GM23338 (cell line): ENCODE results near the gene CYP2A7. TPM values are rescaled to one million over a fixed set of nuclear protein-coding genes. Genes with fewer than 3 reads are reported as not detected.

Experiments
- ATAC-seq: fragments of 200-7000 bp; cut with Tn5 transposase; 3 replicates; pipeline ENCODE4 v1.9.1; 2020
- DNase-seq: peaks from one replicate; pipeline ENCODE4 v3.0.0-alpha.2; 2015; ENCODE audit warnings: low spot score
- H2AFZ ChIP-seq: fragments of 200-600 bp; sonication (generic); 2 replicates; pipeline ENCODE4 v1.8.0; 2016; ENCODE audit warnings: antibody characterized with exemption, mild to moderate bottlenecking, moderate library complexity
- H3F3A ChIP-seq: fragments of 200-600 bp; sonication (generic); replicated peaks from 2 replicates; pipeline ENCODE4 v1.8.0; 2017; ENCODE audit warnings: antibody characterized with exemption, mixed run types, low read depth
- H3K27ac ChIP-seq: fragments of 200-600 bp; sonication (generic); 2 replicates; pipeline ENCODE4 v1.6.1; 2016; ENCODE audit warnings: low read depth
- H3K27me3 ChIP-seq: fragments of 200-600 bp; sonication (generic); 2 replicates; pipeline ENCODE4 v1.8.0; 2016; ENCODE audit warnings: mild to moderate bottlenecking, mixed run types, moderate library complexity; ENCODE audit not compliant: insufficient read depth
- H3K36me3 ChIP-seq: fragments of 200-600 bp; sonication (generic); 2 replicates; pipeline ENCODE4 v1.8.0; 2016; ENCODE audit warnings: mild to moderate bottlenecking; ENCODE audit not compliant: insufficient read depth
- H3K4me1 ChIP-seq: fragments of 200-600 bp; sonication (generic); 2 replicates; pipeline ENCODE4 v1.8.0; 2016; ENCODE audit warnings: mild to moderate bottlenecking, moderate library complexity; ENCODE audit not compliant: insufficient read depth
- H3K4me2 ChIP-seq: fragments of 200-600 bp; sonication (generic); 2 replicates; pipeline ENCODE4 v1.7.1; 2017; ENCODE audit warnings: mixed run types
- H3K4me3 ChIP-seq: fragments of 200-600 bp; sonication (generic); 2 replicates; pipeline ENCODE4 v1.6.1; 2016; ENCODE audit warnings: mixed run types
- H3K79me2 ChIP-seq: fragments of 200-600 bp; sonication (generic); replicated peaks from 2 replicates; pipeline ENCODE4 v1.8.0; 2017; ENCODE audit warnings: mild to moderate bottlenecking; ENCODE audit not compliant: insufficient read depth
- H3K9me2 ChIP-seq: fragments of 200-600 bp; sonication (generic); 2 replicates; pipeline ENCODE4 v1.8.0; 2017; ENCODE audit not compliant: insufficient read depth
- H4K20me1 ChIP-seq: fragments of 200-600 bp; sonication (generic); replicated peaks from 2 replicates; pipeline ENCODE4 v1.8.0; 2017; ENCODE audit warnings: mild to moderate bottlenecking; ENCODE audit not compliant: insufficient read depth
- H3K27ac Mint-ChIP-seq: 2 replicates; pipeline ENCODE4 v1.8.0; 2020; ENCODE audit warnings: inconsistent platforms, mild to moderate bottlenecking, moderate library complexity, mixed read lengths
- H3K27me3 Mint-ChIP-seq: 3 replicates; pipeline ENCODE4 v1.8.0; 2022; ENCODE audit warnings: low read depth, mild to moderate bottlenecking, moderate library complexity, mixed read lengths, inconsistent platforms; ENCODE audit not compliant: insufficient read depth, poor library complexity
- H3K36me3 Mint-ChIP-seq: 3 replicates; pipeline ENCODE4 v1.8.0; 2021; ENCODE audit warnings: low read depth, mild to moderate bottlenecking, inconsistent platforms, moderate library complexity, mixed read lengths
- H3K4me1 Mint-ChIP-seq: 3 replicates; pipeline ENCODE4 v1.8.0; 2020; ENCODE audit warnings: mild to moderate bottlenecking, inconsistent platforms, mixed read lengths
- H3K4me3 Mint-ChIP-seq: 3 replicates; pipeline ENCODE4 v1.8.0; 2021; ENCODE audit warnings: moderate library complexity, mild to moderate bottlenecking, inconsistent platforms, mixed read lengths
- H3K9me3 Mint-ChIP-seq: 3 replicates; pipeline ENCODE4 v1.8.0; 2020; ENCODE audit warnings: moderate library complexity, mild to moderate bottlenecking, inconsistent platforms, mixed read lengths
- CREB1 ChIP-seq: fragments of 250-450 bp; sonication (Bioruptor Pico); IDR thresholded peaks from 2 replicates; pipeline ENCODE4 v1.5.0; 2020; ENCODE audit warnings: low read depth, mild to moderate bottlenecking, moderate library complexity
- CTCF ChIP-seq, 2 experiments: fragments of 200-600 bp in 1 of 2; sonication (generic) in 1 of 2; conservative IDR thresholded peaks; 2 replicates each; pipeline versions ENCODE4 v1.5.1 to v1.6.1; 2016 to 2017; ENCODE audit warnings: antibody characterized with exemption in 2 of 2, low read depth in 2 of 2, mild to moderate bottlenecking in 2 of 2, moderate library complexity in 1 of 2
- ETS1 ChIP-seq: IDR thresholded peaks from 2 replicates; pipeline ENCODE4 v1.6.1; 2016; ENCODE audit warnings: antibody characterized with exemption
- EZH2 ChIP-seq: fragments of 200-600 bp; sonication (generic); IDR thresholded peaks from one replicate; pipeline ENCODE4 v1.8.0; 2017; ENCODE audit warnings: antibody characterized with exemption, mild to moderate bottlenecking, low read depth; ENCODE audit not compliant: unreplicated experiment
- EZH2phosphoT487 ChIP-seq: fragments of 200-600 bp; sonication (generic); IDR thresholded peaks from one replicate; pipeline ENCODE4 v1.8.1; 2018; ENCODE audit warnings: antibody characterized with exemption; ENCODE audit not compliant: unreplicated experiment
- JUNB ChIP-seq: IDR thresholded peaks from one replicate; pipeline ENCODE4 v1.6.1; 2016; ENCODE audit warnings: antibody characterized with exemption; ENCODE audit not compliant: unreplicated experiment
- NANOG ChIP-seq: IDR thresholded peaks from 2 replicates; pipeline ENCODE4 v1.6.1; 2016; ENCODE audit warnings: antibody characterized with exemption, borderline replicate concordance
- POLR2AphosphoS5 ChIP-seq: IDR thresholded peaks from 2 replicates; pipeline ENCODE4 v1.6.1; 2016; ENCODE audit warnings: antibody characterized with exemption, low read depth
- REST ChIP-seq: IDR thresholded peaks from one replicate; pipeline ENCODE4 v1.6.1; 2018; ENCODE audit warnings: antibody characterized with exemption; ENCODE audit not compliant: unreplicated experiment
- ZNF114 ChIP-seq: fragments of 250-450 bp; sonication (Bioruptor Pico); IDR thresholded peaks from 2 replicates; pipeline ENCODE4 v1.5.0; 2020; ENCODE audit warnings: mild to moderate bottlenecking, moderate library complexity
- ZNF331 ChIP-seq: fragments of 250-450 bp; sonication (Bioruptor Pico); IDR thresholded peaks from 2 replicates; pipeline ENCODE4 v1.5.0; 2020; ENCODE audit warnings: low read depth, mild to moderate bottlenecking, moderate library complexity
- ZNF462 ChIP-seq: fragments of 250-450 bp; sonication (Bioruptor Pico); IDR thresholded peaks from 2 replicates; pipeline ENCODE4 v1.5.0; 2020; ENCODE audit warnings: mild to moderate bottlenecking, moderate library complexity
- polyA plus RNA-seq: library from polyadenylated mRNA; unstranded; fragments of >200 nt; fragmentation: Nextera tagmentation; extraction: Ambion mirVana; gene quantifications from 2 replicates; pipeline ENCODE4 v1.2.1, GENCODE V29; 2016
- total RNA-seq: library from RNA; depleted of rRNA; stranded (reverse); fragments of >200 nt; shearing (Covaris generic); gene quantifications from 2 replicates; pipeline ENCODE4 v1.2.3, GENCODE V29; 2014

CYP2A7 gene
- total and polyA plus RNA-seq, 2 experiments from 2014 or later = not detected

DNA sequence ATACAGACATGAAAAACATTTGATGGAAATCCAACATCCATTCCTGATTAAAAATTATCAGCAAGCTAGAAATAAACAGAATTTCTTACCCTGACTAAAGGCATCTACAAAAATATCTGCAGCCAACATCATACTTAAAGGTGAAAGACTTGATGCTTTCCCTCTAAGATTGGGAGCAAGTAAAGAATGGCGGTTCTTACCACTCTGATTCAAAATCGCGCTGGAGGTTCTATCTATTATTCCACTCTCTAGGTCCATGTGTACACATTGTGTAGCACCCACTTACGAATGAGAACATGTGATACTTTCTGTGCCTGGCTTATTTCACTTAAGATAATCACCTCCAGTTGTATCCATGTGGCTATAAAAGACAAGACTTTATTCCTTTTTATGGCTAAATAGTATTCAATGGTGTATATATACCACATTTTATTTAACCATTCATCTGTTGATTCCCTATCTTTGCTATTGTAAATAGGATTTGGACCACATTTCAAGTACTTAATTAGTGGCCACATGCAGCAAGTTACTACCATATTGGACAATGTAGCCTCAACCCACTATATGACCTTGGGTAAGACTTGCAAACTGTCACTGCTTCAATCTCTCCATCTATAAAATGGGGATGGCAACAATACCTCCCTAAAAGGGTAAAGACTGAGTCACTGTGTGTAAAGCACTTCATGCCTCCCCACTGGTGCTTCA is 38.4 kb upstream of the CYP2A7 start:
- Histone ChIP-seq H3K79me2 (no peaks in the 10 kb centered on the region), H3K36me3 (no peaks in the 10 kb centered on the region), H2AFZ (no peak overlapping the region), H3K4me1 (no peaks in the 10 kb centered on the region), H4K20me1 (no peaks in the 10 kb centered on the region), H3K4me3 (no peak overlapping the region), H3F3A (no peaks in the 10 kb centered on the region), H3K27ac (no peak overlapping the region), H3K9me2 (no peaks in the 10 kb centered on the region), H3K27me3 (no peaks in the 10 kb centered on the region), H3K4me2 (no peak overlapping the region)
- Mint-ChIP-seq H3K36me3 (0 out of 3 replicates have a peak, but pooled peaks cover 2% of the 10 kb centered on the region), H3K4me1 (no peaks in the 10 kb centered on the region), H3K9me3 (peaks cover 34% of the 10 kb centered on the region), H3K27me3 (peaks cover 2% of the 10 kb centered on the region), H3K27ac (no peak overlapping the region), H3K4me3 (no peak overlapping the region)
- DNase-seq (no peak), ATAC-seq (no peak)
- TF ChIP-seq JUNB (no peak), CTCF (conservative IDR thresholded peaks at IDR 0.05; ENCODE audit: low read depth in 2 of 2) (no peak), EZH2 (no peak), REST (no peak), EZH2phosphoT487 (no peak), CREB1 (CRISPR knock-in tag) (no peak), NANOG (no peak), ZNF114 (no peak), ZNF462 (CRISPR knock-in tag) (no peak), POLR2AphosphoS5 (no peak), ZNF331 (CRISPR knock-in tag) (no peak), ETS1 (no peak)
